Activated naive CD8-positive, alpha-beta T cell treated with anti-CD3 and anti-CD28 coated beads, Interleukin-2, amount 50 U/mL, for 24 hours (primary cell): ENCODE results near the gene MYH11.
A peak's percentile ranks its signal among the peaks of the same experiment; 100 is the strongest.
"Not testable (repeated sequence)": the region's sequence is repeated elsewhere in the genome, so short reads cannot be mapped to it uniquely, and the experiment has no call there.

Experiments
- ATAC-seq: fragments of 150-1000 bp; cut with Tn5 transposase; one replicate; pipeline ENCODE4 v1.10.0; 2021
- DNase-seq: peaks from one replicate; pipeline ENCODE4 v3.0.0; 2021
- H3K27ac Mint-ChIP-seq: one replicate; pipeline ENCODE4 v1.8.0; 2021; ENCODE audit warnings: mild to moderate bottlenecking, mixed read lengths
- H3K27me3 Mint-ChIP-seq: one replicate; pipeline ENCODE4 v1.8.0; 2021; ENCODE audit warnings: mixed read lengths
- H3K36me3 Mint-ChIP-seq: one replicate; pipeline ENCODE4 v1.8.0; 2021; ENCODE audit warnings: low read depth, mixed read lengths
- H3K4me1 Mint-ChIP-seq: one replicate; pipeline ENCODE4 v1.8.0; 2021; ENCODE audit warnings: mixed read lengths
- H3K4me3 Mint-ChIP-seq: one replicate; pipeline ENCODE4 v1.8.0; 2021; ENCODE audit warnings: mild to moderate bottlenecking, moderate library complexity, mixed read lengths
- H3K9me3 Mint-ChIP-seq: one replicate; pipeline ENCODE4 v1.8.0; 2021; ENCODE audit warnings: mixed read lengths

The MYH11 gene

DNA sequence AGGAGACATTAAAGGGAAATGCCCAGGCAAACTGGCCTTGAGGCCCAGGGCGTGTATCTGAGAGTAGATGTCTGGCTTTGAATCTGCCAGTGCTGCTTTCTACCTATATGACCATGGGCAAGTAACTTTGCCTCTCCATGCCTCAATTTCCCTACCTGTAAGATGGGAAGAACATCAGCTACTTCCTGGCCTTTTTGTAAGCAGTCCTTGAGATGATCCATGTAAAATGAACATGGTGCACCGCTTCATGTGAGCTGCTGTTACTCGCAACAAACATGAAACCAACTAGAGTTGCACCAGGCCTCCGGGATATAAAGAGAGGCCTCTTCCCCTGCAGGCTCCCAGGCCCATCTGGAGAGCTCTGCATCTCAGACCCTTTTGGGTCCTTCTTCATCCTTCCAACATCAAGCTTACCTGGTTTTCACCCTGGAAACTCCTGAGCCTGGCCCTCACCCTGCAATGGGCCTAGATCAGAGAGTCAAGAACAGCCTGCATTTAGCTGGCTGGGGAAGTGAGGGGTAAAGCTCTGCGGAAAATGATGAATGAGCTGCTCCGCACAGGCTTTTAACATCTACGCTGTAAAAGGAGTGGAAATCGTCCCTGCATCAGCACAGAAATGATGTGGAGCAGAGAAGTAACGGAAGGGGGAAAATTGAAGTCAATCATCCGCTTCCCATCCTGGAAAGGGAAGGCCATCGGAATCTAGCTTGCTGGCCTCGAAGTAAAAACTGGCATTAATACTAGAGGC is 2.3 kb upstream of the MYH11 start:
- Mint-ChIP-seq H3K36me3 (no peaks in the 10 kb centered on the region), H3K27ac (no peak overlapping the region), H3K4me3 (no peak overlapping the region), H3K4me1 (peaks cover 12% of the 10 kb centered on the region), H3K9me3 (no peaks in the 10 kb centered on the region), H3K27me3 (peaks cover 38% of the 10 kb centered on the region)
- DNase-seq (no peak), ATAC-seq (no peak)

DNA sequence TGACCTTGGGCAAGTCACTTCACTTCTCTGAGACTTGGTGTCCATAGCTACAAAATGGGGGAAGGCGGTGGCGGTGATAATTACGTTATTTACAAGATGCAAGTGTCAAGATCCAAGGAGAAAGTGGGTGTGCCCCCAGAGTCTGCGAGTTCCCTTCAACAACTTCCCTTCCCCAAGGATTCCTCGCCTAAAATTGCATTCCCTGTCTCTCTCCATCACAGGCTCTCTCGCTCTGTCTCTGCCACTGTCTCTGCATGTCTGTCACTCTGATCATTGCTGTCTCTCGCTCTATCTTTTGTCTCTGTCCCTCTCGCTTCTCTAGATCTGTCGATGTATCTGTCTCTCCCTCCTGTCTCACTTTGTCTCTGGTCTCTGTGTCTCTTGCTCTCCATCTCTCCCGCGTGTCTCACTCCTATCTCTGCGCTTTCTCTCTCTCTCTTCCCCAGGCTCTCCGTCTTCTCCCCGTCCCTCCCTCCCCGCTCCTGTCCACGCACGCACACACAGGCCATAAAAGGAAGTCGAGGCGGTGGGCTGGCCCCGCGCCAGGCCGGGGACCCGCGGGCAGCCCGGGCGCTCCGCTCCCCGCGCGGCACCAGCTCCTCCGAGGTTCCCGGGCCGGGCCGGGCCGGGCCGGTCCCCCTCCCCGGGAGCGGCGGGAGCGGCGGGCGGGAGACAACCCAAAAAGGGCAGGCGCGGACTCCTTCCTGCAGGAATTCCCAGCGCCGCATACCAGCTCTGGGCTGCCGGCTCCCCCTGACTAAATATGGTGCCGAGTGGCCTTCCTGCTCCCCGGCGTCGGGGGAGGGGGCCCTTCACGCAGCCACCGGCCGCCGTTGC is 1.1 kb upstream of the MYH11 start:
- DNase-seq (no peak), ATAC-seq (no peak)
- Mint-ChIP-seq H3K4me1 (peaks cover 12% of the 10 kb centered on the region), H3K4me3 (peak overlapping the region; percentile 64), H3K9me3 (no peaks in the 10 kb centered on the region), H3K36me3 (no peaks in the 10 kb centered on the region), H3K27ac (no peak overlapping the region), H3K27me3 (peaks cover 41% of the 10 kb centered on the region)

DNA sequence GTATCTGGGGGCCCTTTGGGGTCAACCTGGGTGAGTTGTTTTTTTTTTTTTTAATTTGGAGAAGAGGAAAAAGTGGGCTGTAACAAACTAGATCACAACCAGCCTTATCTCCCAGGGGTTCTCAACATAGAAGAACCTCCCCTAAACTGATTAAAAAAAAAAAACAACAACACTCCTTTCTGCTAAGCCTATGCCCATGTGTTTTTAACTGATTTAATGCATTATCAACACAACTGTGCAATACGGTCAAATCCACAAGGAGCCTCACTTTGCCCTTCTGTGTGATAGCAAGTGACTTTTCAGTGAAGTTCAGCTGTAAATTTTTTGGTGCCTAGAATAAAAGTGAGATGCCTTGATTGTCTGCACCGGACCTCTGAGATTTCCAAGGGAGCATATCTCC is 646 bp downstream of the MYH11 start:
- ATAC-seq (no peak), DNase-seq (no peak)
- no peak overlapping the region for H3K27ac Mint-ChIP-seq
- H3K36me3 Mint-ChIP-seq = no peaks in the 10 kb centered on the region
- peaks cover 12% of the 10 kb centered on the region for H3K4me1 Mint-ChIP-seq
- H3K27me3 Mint-ChIP-seq = peaks cover 41% of the 10 kb centered on the region
- no peaks in the 10 kb centered on the region for H3K9me3 Mint-ChIP-seq
- no peak overlapping the region for H3K4me3 Mint-ChIP-seq

DNA sequence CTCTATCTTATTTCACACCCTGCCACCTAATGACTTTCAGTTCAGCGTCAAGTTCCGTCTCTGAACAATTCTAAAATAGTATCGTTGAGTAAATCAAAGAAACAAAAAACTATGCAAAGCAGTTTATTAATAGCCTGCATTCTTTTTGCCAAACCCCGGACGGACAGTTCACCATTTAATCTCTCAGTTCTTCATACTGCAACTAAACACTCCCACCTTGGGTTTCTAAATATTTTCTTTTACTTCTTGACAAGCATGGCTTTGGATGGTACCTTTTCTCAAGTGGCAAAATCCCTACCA is 1.2 kb downstream of the MYH11 start:
- peaks cover 12% of the 10 kb centered on the region for H3K4me1 Mint-ChIP-seq
- no peak overlapping the region for H3K4me3 Mint-ChIP-seq
- no peaks in the 10 kb centered on the region for H3K9me3 Mint-ChIP-seq
- DNase-seq (no peak), ATAC-seq (no peak)
- peaks cover 41% of the 10 kb centered on the region for H3K27me3 Mint-ChIP-seq
- H3K27ac Mint-ChIP-seq = no peak overlapping the region
- no peaks in the 10 kb centered on the region for H3K36me3 Mint-ChIP-seq

DNA sequence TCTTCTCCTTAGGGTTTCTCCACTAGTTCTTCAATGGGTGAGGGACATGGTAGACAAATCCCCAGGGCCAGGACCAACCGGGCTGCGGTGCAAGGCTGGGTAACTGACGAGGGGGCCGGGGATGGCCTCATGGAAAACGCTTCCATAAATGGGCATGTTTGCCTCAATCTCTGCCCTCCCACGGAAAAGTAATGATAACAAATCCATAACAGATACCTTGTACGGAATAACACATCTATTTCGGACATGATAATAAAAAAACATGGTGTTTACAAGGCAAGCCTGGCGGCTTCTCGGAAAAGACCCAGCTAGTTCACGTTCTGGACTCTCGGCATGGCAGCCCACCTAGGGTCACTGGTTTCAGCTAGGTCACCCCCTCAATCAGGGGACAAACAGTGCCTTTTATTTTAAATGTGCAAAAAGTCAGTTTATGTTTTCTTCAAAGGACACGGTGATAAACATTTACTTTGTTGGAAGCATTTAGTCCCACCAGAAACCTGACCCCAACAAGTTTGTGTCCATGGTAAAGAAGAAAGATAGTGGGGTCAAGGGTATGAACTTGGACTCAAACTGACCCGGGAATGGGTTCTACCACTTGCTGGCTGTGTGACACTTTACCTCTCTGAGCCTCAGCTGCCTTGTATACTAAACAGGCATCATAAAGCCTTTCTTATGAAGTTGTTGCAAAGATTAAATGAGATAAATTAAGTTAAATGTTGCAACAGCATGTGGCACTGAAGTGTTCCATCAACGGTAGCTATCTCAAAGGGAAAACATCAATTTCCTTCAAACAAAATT is 1.7 kb downstream of the MYH11 start:
- Mint-ChIP-seq H3K27ac (no peak overlapping the region), H3K9me3 (no peaks in the 10 kb centered on the region), H3K36me3 (no peaks in the 10 kb centered on the region), H3K27me3 (peaks cover 41% of the 10 kb centered on the region), H3K4me1 (peaks cover 12% of the 10 kb centered on the region), H3K4me3 (no peak overlapping the region)
- ATAC-seq (no peak), DNase-seq (no peak)

DNA sequence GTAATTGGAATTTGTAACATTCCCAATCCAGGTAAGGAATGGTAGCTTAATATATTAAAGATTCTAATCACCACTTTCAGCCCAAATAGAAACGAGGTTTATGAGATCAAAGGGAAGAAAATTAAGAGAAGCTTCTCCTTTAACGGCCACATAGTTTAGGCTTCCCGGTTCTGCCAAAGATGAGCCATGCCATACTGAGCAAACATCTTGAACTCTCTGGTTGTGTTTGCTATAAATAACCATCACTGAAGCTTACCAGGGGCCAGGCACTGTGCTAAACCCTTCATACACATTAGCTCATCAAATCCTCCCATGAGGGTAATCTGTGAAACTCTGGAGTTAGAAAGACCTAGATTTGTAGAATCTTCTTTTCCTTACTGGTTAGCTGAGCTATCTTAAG is 2.8 kb downstream of the MYH11 start:
- DNase-seq (no peak), ATAC-seq (no peak)
- Mint-ChIP-seq H3K36me3 (no peaks in the 10 kb centered on the region), H3K27ac (no peak overlapping the region), H3K27me3 (peaks cover 37% of the 10 kb centered on the region), H3K4me1 (peaks cover 12% of the 10 kb centered on the region), H3K9me3 (no peaks in the 10 kb centered on the region), H3K4me3 (no peak overlapping the region)

DNA sequence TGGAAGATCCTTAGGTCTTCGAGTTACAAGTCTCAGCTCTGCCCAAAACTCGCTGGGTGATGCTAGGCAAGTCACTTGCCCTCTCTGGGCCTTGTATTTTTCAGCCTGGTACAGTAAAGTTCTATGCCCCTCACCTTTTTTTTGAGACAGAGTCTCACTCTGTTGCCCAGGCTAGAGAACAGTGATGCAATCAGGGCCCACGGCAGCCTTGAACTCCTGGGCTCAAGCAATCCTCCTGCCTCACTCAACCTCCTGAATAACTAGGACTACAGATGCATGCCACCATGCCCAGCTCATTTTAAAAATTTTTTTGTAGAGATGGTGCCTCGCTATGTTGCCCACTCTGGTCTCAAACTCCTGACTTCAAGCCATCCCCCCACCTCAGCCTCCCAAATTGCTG is 3.8 kb downstream of the MYH11 start:
- Mint-ChIP-seq H3K27me3 (peaks cover 34% of the 10 kb centered on the region), H3K4me1 (peaks cover 12% of the 10 kb centered on the region), H3K9me3 (no peaks in the 10 kb centered on the region), H3K27ac (no peak overlapping the region), H3K36me3 (no peaks in the 10 kb centered on the region), H3K4me3 (no peak overlapping the region)
- ATAC-seq (no peak), DNase-seq (no peak)

DNA sequence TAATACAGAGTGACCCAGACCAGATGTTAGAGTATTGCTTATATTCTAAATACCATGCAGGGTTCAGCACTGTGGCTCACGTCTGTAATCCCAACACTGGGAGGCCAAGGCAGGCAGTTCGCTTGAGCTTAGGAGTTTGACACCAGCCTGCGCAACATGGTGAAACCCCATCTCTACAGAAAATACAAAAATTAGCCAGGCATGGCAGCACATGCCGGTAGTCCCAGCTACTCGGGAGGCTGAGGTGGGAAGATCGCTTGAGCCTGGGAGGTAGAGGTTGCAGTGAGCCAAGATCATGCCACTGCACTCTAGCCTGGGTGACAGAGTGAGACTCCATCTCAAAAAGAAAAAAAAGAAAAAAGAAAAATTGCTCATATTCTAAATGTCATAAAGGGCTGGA is 6.3 kb downstream of the MYH11 start:
- DNase-seq, H3K4me1 Mint-ChIP-seq, ATAC-seq: not testable (repeated sequence)

DNA sequence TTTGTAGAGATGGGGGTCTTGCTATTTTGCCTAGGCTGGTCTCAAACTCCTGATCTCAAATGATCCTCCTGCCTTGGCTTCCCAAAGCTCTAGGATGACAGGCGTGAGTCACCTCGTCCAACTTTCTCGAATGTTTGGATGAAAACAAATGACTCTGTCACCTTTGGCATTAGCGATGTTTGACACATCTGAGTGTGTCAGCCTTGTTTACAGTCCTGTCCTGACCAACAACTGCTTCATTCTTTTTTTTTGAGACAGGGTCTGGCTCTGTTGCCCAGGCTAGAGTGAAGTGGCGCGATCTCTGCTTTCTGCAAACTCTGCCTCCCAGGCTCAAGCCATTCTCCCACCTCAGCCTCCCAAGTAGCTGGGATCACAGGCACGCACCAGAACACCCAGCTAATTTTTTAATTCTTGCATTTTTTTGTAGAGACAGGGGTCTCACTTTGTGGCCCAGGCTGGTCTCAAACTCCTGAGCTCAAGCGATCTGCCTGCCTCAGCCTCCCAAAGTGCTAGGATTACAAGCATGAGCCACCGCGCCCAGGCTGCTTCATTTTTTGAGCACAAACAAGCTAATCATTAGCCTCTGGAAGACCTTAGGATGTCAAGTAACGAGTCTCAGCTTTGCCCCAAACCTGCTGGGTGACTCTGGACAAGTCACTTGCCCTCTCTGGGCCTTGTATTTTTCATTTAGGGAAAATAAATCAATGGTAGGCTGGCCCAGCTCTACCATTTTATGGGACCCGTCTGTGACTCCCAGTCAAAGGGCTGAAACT is 7.4 kb downstream of the MYH11 start:
- no peak overlapping the region for H3K27ac Mint-ChIP-seq
- ATAC-seq (no peak), DNase-seq (no peak)
- H3K4me1 Mint-ChIP-seq = no peaks in the 10 kb centered on the region
- no peak overlapping the region for H3K4me3 Mint-ChIP-seq
- H3K36me3 Mint-ChIP-seq = no peaks in the 10 kb centered on the region
- no peaks in the 10 kb centered on the region for H3K9me3 Mint-ChIP-seq
- H3K27me3 Mint-ChIP-seq = peaks cover 3% of the 10 kb centered on the region

More for the DNA sequence above, 6.3 kb downstream of the MYH11 start:
- not testable (repeated sequence) for H3K27ac Mint-ChIP-seq, H3K9me3 Mint-ChIP-seq, H3K4me3 Mint-ChIP-seq, H3K36me3 Mint-ChIP-seq
- peaks cover 12% of the 10 kb centered on the region for H3K27me3 Mint-ChIP-seq

DNA sequence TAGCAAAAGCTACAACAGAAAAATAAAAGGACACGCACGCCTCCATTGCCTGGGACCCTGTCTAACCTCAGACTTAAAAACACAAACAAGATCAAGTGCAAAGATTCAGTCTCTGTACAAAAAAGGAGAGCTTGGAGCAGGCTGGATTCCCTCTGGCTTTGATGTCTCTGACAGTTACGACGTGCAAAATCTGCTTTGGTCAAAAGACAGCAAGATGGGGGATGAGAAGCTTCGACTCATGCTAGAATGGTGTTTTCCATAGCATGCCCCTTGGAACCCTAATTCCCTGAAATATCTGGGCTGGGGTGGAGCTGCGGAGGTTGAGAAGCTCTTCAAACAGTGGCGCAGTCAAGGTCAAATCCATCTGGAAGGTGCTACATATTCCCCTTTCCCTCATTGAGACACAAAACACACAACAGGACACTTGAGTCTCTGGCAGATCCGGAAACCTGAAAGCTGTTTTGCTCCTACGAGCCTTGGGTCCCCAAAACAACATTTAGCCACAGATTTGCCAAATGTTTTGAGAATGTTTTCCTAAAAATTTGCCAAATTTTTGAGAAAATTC is 9.1 kb downstream of the MYH11 start:
- Mint-ChIP-seq H3K4me3 (no peak overlapping the region), H3K9me3 (no peaks in the 10 kb centered on the region), H3K27ac (no peak overlapping the region), H3K36me3 (no peaks in the 10 kb centered on the region), H3K4me1 (no peaks in the 10 kb centered on the region), H3K27me3 (no peaks in the 10 kb centered on the region)
- DNase-seq = no peak
- ATAC-seq = no peak

DNA sequence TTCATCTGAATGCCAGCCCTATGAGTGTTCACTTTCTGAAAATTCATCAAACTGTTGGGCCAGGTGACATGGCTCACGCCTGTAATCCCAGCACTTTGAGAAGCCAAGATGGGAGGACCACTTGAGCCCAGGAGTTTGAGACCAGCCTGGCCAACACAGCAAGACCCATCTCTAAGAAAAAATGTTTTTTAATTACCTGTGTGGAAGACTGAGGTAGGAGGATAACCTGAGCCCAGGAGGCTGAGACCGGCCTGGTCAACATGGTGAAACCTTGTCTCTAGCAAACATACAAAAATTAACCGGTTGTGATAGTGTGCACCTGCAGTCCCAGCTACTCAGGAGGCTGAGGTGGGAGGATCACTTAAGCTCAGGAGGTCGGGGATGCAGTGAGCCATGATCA is 10.3 kb downstream of the MYH11 start:
- Mint-ChIP-seq H3K27ac (no peak overlapping the region), H3K9me3 (no peaks in the 10 kb centered on the region), H3K27me3 (no peaks in the 10 kb centered on the region), H3K4me3 (no peak overlapping the region), H3K4me1 (no peaks in the 10 kb centered on the region), H3K36me3 (no peaks in the 10 kb centered on the region)
- DNase-seq (no peak), ATAC-seq (no peak)

DNA sequence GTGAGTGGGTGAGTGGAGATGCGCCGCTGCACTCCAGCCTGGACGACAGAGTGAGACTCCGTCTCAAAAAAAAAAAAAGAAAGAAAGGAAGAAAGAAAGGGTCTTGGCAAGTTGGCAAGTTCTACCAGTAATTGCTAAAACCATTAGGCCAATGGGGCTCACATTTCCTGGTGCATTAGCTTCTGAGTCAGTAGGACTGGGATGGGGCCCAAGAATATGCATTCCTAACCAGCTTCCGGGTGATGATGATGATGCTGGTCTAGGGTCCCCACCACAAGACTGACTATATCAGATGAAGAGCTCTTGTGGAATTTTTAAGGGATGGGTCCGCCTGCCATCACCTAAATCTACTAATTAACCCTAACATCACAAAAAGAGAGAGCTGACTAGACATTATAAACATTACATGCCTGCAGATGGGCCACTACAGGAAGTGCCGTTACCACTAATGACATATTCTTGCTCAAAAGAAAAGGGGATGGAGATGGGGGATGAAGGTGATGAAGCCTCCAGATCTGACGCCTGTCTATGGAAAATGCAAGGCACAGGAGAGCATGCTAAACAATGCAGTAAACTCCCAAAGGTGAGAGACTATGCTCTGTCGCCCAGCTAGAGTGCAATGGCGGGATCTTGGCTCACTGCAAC is 13.1 kb downstream of the MYH11 start:
- DNase-seq (no peak), ATAC-seq (no peak)
- Mint-ChIP-seq H3K36me3 (no peaks in the 10 kb centered on the region), H3K4me1 (no peaks in the 10 kb centered on the region), H3K4me3 (no peak overlapping the region), H3K27ac (no peak overlapping the region), H3K27me3 (no peaks in the 10 kb centered on the region), H3K9me3 (no peaks in the 10 kb centered on the region)

DNA sequence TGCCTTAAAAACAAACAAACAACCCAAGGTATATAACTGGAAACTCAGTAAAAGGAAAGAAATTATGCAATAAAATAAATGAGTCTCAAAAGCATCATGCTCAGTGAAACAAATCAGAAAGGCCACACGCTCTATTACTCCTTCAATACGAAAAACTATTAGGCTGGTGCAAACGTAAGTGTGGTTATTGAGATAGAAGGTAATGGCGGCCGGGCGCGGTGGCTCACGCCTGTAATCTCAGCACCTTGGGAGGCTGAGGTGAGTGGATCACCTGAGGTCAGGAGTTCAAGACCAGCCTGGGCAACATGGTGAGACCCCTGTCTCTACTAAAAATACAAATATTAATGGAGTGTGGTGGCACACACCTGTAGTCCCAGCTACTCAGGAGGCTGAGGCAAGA is 17.6 kb downstream of the MYH11 start:
- not testable (repeated sequence) for H3K27ac Mint-ChIP-seq, H3K36me3 Mint-ChIP-seq, H3K9me3 Mint-ChIP-seq, H3K27me3 Mint-ChIP-seq, ATAC-seq, H3K4me3 Mint-ChIP-seq, DNase-seq
- peaks cover 10% of the 10 kb centered on the region for H3K4me1 Mint-ChIP-seq

DNA sequence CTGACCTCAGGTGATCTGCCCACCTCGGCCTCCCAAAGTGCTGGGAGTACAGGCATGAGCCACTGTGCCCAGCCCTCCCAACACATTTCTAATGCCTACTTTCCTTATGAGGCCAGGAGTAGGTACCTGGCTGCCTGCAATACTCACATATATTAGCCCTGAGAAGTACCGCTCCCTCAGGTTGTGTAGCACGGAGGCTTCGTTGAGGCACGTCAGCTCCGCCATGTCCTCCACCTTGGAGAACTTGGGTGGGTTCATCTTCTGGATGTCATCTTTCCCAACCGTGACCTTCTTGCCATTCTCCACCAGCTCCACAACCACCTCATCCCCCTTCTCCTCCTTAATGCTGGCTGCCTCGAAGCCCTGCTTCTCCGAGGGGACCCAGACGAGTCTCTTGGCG is 19.1 kb downstream of the MYH11 start:
- H3K27ac Mint-ChIP-seq = no peak overlapping the region
- H3K4me1 Mint-ChIP-seq = peaks cover 10% of the 10 kb centered on the region
- H3K27me3 Mint-ChIP-seq = no peaks in the 10 kb centered on the region
- DNase-seq (no peak), ATAC-seq (no peak)
- no peaks in the 10 kb centered on the region for H3K9me3 Mint-ChIP-seq
- H3K36me3 Mint-ChIP-seq = no peaks in the 10 kb centered on the region
- no peak overlapping the region for H3K4me3 Mint-ChIP-seq
